Neural crest cell (in vitro differentiated cells): ENCODE measurements around the gene NRBF2. TPM values are rescaled to one million over a fixed set of nuclear protein-coding genes. Genes with fewer than 3 reads are reported as not detected.

Experiments used
- DNase-seq: peaks from one replicate; pipeline ENCODE4 v3.0.0; 2021; ENCODE audit warnings: low read depth, mixed read lengths, low spot score
- H3K27ac Mint-ChIP-seq: one replicate; pipeline ENCODE4 v1.8.0; 2021; ENCODE audit warnings: mild to moderate bottlenecking, mixed read lengths; ENCODE audit not compliant: unreplicated experiment
- H3K27me3 Mint-ChIP-seq: 2 replicates; pipeline ENCODE4 v1.8.0; 2021; ENCODE audit warnings: low read depth, mild to moderate bottlenecking, mixed read lengths
- H3K36me3 Mint-ChIP-seq: 2 replicates; pipeline ENCODE4 v1.8.0; 2021; ENCODE audit warnings: low read depth, mild to moderate bottlenecking, mixed read lengths
- H3K4me1 Mint-ChIP-seq: 2 replicates; pipeline ENCODE4 v1.8.0; 2021; ENCODE audit warnings: mixed read lengths
- H3K4me3 Mint-ChIP-seq: one replicate; pipeline ENCODE4 v1.8.0; 2021; ENCODE audit warnings: mild to moderate bottlenecking, mixed read lengths
- H3K9me3 Mint-ChIP-seq: 2 replicates; pipeline ENCODE4 v1.8.0; 2021; ENCODE audit warnings: mixed read lengths
- total RNA-seq: library from RNA; stranded (reverse); gene quantifications from 2 replicates; pipeline ENCODE4 v1.2.1, GENCODE V29; 2021
- TF ChIP-seq, protein P1 (sequence below): fragments of 200-600 bp; sonication (generic); conservative IDR thresholded peaks from 2 replicates; pipeline ENCODE4 v1.5.0; 2021; ENCODE audit warnings: antibody characterized with exemption, mild to moderate bottlenecking

The NRBF2 gene
- total RNA-seq, 1 donor from 2014 or later, result 19.3 TPM

DNA sequence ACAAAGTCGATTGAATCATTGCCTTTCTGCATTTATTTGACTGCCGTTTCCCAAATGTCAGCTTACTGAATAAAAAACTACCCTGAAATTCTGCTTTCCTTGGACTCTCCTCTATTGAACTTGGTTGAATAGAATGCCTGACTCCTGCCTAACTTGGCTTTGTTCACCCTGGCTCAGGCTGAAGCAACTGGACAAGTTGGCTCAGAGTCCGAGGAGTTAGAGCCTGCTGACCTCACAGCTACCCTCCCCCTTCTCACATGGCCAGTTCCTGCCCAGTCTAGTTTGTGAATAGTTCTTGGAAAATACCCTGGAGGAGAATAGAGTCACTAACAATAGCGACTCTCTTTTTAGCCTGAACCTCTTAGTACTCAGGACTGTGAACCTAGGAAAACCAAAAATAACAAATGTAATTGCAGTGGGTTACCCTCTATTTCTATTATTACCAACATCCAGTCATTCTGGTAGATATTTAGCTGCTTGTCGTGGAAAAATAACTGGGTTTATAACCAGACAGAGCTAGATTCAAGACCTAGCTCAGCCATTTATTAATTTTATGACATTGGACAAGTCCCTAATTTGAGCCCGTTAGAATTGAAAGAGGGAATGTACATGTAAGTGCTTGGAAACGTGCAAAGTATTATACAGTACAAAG, 17.3 kb upstream of the NRBF2 start:
- Mint-ChIP-seq H3K27me3 (no peaks in the 10 kb centered on the region), H3K4me1 (peaks cover 39% of the 10 kb centered on the region), H3K36me3 (no peaks in the 10 kb centered on the region), H3K4me3 (peak overlapping the region; percentile 41), H3K9me3 (no peaks in the 10 kb centered on the region), H3K27ac (peak overlapping the region; percentile 57)
- DNase-seq, result peak; percentile 49
- TF ChIP-seq, protein P1, sequence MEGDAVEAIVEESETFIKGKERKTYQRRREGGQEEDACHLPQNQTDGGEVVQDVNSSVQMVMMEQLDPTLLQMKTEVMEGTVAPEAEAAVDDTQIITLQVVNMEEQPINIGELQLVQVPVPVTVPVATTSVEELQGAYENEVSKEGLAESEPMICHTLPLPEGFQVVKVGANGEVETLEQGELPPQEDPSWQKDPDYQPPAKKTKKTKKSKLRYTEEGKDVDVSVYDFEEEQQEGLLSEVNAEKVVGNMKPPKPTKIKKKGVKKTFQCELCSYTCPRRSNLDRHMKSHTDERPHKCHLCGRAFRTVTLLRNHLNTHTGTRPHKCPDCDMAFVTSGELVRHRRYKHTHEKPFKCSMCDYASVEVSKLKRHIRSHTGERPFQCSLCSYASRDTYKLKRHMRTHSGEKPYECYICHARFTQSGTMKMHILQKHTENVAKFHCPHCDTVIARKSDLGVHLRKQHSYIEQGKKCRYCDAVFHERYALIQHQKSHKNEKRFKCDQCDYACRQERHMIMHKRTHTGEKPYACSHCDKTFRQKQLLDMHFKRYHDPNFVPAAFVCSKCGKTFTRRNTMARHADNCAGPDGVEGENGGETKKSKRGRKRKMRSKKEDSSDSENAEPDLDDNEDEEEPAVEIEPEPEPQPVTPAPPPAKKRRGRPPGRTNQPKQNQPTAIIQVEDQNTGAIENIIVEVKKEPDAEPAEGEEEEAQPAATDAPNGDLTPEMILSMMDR, result no peak

DNA sequence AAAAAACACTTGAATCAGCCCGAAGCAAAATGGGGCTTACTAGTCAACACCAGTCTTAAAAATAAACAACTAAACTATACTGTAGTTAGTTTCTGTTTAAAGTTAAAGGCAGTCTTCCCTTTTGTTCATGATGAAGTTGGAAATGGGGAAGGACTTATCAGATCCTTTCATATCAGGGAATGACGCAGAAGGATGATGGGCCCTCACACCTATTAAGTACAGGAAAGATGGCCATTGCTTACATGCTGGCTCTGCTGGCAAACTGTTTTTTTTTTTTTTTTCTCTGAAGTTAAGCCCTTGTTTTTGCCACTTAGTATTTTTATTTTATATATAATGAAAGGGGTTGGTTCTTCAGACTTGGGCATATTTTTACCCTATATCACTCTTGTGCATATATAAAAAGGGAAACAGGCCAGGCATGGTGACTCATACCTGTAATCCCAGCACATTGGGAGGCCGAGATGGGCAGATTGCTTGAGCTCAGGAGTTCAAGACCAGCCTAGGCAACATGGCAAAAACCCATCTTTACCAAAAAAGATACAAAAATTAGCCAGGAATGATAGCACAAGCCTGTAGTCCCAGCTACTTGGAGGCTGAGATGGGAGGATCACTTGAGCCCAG, 16.6 kb upstream of the NRBF2 start:
- Mint-ChIP-seq H3K27ac (peak overlapping the region; percentile 57), H3K27me3 (no peaks in the 10 kb centered on the region)

DNA sequence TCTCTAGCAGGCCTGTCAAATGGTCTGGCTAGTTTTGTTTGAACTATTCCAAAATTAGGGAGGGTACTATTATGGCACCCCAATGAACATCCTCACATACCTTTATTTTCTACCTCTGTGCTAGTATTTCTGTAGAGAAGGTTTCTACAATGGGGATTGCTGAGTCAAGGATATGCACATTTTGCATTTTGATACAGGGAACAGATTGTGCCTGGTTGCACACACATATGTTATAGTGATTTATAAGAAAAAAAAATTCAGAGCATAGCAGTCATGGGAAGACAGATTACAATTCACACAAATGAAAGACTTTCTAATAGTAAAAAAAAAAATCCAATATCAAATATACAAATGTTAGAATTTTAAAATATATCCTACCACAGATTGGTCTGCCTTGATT, 14.1 kb upstream of the NRBF2 start:
- Mint-ChIP-seq H3K4me3 (no peak overlapping the region), H3K4me1 (peaks cover 41% of the 10 kb centered on the region), H3K36me3 (no peaks in the 10 kb centered on the region), H3K27ac (no peak overlapping the region), H3K27me3 (no peaks in the 10 kb centered on the region), H3K9me3 (peaks cover 2% of the 10 kb centered on the region)
- DNase-seq, result no peak
- TF ChIP-seq, protein P1, result no peak

More for the DNA sequence above, 16.6 kb upstream of the NRBF2 start:
- DNase-seq, result no peak
- Mint-ChIP-seq H3K4me3 (no peak overlapping the region), H3K36me3 (no peaks in the 10 kb centered on the region), H3K9me3 (no peaks in the 10 kb centered on the region), H3K4me1 (peaks cover 38% of the 10 kb centered on the region)
- TF ChIP-seq, protein P1, result no peak

DNA sequence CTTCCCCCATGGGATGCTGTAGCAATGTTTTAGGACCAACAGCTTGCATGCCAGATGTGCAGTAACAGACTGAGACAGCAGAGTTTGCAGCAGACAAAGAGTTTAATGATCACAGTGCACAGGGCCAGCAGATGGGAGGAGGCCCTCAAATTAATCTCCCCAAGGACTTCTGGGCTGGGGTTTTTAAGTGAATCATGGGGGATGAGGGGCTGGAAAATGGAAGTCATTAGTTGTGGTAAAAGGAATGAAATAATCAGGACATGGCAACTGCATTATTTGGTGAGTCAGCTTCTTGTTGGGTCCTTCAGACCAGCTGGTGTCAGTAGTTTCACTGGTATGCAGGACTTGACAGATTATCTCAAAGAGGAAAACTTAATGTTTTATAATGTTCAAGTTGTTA, 12.6 kb upstream of the NRBF2 start:
- Mint-ChIP-seq H3K27ac (no peak overlapping the region), H3K4me3 (no peak overlapping the region), H3K4me1 (peaks cover 34% of the 10 kb centered on the region), H3K36me3 (no peaks in the 10 kb centered on the region), H3K9me3 (peaks cover 2% of the 10 kb centered on the region), H3K27me3 (no peaks in the 10 kb centered on the region)
- no peak for DNase-seq
- TF ChIP-seq, protein P1, result no peak

DNA sequence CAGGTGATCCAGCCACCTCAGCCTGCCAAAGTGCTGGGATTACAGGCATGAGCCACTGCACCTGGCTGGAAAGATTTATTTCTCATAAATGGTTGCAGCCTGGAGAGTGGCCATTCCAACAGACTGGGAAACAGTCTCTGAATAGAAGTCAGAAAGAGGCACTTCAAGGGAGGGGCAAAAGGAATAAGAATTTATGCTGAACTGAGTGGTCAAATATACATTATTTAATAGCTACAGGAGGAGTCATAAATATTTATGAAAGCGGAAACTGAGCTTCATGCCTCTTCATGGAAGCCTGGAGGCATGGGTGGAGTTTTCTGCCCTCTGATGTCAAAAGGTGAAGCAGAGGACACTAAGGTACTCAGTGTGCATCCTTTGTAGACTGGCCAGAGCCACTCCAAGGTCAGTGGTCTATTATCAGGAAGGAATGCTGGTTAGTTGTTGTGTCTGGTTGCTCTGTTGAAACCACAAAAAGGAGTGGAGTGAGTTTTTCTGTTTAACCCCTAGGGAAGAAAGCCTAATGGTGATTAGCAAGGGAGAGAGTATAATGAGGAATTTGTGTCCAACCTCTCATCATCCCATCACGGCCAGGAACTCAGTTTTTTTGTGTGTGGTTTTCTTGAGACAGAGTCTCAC, 9.3 kb upstream of the NRBF2 start:
- DNase-seq, result no peak
- TF ChIP-seq, protein P1, result no peak
- H3K27ac Mint-ChIP-seq, result no peak overlapping the region
- no peaks in the 10 kb centered on the region for H3K27me3 Mint-ChIP-seq
- H3K4me1 Mint-ChIP-seq, result peaks cover 17% of the 10 kb centered on the region
- H3K4me3 Mint-ChIP-seq, result peak overlapping the region; percentile 9
- peaks cover 2% of the 10 kb centered on the region for H3K9me3 Mint-ChIP-seq
- H3K36me3 Mint-ChIP-seq, result no peaks in the 10 kb centered on the region
